VCaP (cell line): ENCODE data around the gene STAT3.
"Not testable (repeated sequence)": the region's sequence is repeated elsewhere in the genome, so short reads cannot be mapped to it uniquely, and the experiment has no call there.

Experiments used
- H3K27ac ChIP-seq: fragments of 450-650 bp; 2 replicates; pipeline ENCODE4 v1.5.1; 2017
- TF ChIP-seq, protein P1 (sequence below): fragments of 450-650 bp; conservative IDR thresholded peaks from 2 replicates; pipeline ENCODE4 v1.5.1; 2017; ENCODE audit warnings: mild to moderate bottlenecking, moderate library complexity

STAT3 gene

GRCh38 chr17:42406615-42407288 lies 18.5 kb upstream of the STAT3 start:
- TF ChIP-seq, protein P1, sequence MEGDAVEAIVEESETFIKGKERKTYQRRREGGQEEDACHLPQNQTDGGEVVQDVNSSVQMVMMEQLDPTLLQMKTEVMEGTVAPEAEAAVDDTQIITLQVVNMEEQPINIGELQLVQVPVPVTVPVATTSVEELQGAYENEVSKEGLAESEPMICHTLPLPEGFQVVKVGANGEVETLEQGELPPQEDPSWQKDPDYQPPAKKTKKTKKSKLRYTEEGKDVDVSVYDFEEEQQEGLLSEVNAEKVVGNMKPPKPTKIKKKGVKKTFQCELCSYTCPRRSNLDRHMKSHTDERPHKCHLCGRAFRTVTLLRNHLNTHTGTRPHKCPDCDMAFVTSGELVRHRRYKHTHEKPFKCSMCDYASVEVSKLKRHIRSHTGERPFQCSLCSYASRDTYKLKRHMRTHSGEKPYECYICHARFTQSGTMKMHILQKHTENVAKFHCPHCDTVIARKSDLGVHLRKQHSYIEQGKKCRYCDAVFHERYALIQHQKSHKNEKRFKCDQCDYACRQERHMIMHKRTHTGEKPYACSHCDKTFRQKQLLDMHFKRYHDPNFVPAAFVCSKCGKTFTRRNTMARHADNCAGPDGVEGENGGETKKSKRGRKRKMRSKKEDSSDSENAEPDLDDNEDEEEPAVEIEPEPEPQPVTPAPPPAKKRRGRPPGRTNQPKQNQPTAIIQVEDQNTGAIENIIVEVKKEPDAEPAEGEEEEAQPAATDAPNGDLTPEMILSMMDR = no peak
- no peak overlapping the region for H3K27ac ChIP-seq

- no peak overlapping the region for H3K27ac ChIP-seq
- TF ChIP-seq, protein P1 = peak; percentile 85
Measured at GRCh38 chr17:42405963-42406495, 17.8 kb upstream of the STAT3 start.

DNA sequence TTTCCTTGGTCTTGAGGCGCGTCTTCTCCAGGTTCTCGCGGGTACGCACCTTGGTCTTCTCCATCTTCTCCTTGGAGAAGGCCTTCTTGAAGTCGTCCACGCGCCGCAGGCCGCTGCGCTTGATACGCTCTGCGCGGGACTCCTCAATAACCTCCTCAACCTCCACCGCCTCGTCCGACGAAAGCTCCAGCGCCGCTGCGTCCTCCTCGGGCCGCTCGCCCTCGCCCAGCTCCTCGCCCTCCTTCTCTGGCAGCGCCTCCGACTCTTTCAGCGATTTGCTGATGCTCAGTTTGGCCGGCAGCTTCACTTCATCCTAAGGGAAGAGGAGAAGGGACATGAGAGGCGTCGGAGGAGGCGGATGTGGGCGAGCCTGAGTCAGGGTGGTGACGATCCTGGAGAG lies 16.8 kb upstream of the STAT3 start:
- TF ChIP-seq, protein P1 = no peak
- no peak overlapping the region for H3K27ac ChIP-seq

DNA sequence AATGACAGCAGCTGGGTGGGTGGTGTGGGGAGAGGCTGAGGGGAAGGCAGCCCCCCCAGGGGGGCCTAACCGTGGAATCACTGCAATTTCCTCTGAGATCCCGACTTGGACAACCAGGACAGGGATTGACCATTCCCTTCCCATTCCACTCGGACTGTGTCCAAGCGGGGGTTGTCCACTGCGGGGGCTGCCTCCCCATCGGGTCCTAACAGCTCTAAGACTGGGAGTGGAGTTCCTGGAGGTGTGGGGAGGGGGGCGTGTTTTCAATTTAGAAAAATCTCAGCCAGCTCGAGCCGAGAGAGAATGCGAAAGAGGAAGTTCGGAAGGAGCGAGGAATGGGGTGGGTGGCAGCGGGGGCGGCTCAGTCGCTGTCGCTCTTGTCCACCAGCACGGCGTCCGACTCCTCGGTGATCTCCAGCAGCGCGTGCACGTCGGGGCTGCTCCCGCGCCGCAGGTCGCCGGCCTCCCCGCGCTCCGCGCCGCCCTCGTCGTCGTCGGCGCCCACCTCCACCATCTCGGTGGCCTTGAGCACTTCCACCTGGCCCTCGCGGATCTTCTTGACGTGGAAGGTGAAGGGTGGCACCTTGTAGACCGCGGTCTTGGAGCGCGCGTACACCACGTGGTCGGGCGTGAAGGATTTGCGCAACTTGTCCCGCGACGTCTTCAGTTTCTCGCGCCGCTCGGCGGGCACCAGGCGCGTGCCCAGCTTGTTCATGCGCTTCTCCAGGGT lies 16.2 kb upstream of the STAT3 start:
- no peak overlapping the region for H3K27ac ChIP-seq
- TF ChIP-seq, protein P1 = no peak

DNA sequence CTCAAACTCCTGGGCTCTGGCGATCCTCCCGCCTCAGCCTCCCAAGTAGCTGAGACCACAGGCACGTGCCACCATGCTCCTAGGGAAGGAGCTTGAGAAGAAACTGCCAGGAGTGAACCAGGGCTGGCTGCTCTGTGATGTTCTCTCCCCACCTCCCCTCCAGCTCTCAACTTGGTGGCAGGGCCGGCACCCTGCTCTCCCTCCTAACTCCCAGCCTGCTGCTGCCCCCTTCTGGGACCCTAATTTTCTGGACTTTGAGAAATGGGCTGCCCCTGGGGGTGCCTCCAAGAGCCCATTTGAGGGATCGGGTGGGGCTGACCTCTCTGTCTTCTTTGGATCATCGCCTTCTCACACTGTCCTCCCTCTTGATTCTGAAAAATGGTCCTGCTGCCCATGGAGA lies 14.9 kb upstream of the STAT3 start:
- H3K27ac ChIP-seq = no peak overlapping the region
- TF ChIP-seq, protein P1 = no peak

DNA sequence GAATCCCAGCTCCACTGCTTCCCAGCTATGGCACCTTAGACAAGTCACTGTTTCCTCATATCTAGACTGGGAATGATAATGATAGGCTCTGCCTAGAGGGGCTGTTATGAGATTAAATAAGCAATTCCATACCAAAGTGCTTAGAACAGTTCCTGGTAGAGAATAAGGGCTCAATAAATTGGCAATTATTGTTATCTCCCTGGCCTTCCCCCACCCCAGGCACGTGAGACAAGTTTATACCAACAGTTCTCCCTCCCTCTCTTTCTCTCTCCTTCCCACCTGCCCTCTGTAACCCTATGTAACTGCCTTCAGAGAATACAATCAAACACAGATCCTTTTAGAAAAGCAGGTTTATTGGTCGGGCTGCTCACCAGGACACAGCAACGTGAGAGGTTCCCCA lies 13.9 kb upstream of the STAT3 start:
- TF ChIP-seq, protein P1 = no peak
- no peak overlapping the region for H3K27ac ChIP-seq

DNA sequence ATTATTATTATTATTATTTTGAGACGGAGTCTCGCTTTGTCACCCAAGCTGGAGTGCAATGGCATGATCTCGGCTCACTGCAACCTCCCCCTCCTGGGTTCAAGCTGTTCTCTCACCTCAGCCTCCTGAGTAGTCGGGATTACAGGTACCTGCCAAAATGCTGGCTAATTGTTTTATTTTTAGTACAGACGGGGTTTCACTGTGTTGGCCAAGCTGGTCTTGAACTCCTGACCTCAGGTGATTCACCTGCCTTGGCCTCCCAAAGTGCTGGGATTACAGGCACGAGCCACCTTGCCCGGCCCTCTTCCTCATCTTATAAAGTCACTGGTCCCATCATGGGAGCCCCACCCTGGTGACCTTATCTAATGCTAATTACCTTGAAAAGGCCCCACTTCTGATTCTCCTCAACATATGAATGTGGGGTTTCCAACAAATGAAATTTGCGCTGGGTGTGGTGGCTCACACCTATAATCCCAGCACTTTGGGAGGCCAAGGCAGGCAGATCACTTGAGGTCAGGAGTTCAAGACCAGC lies 12.7 kb upstream of the STAT3 start:
- H3K27ac ChIP-seq = not testable (repeated sequence)
